ENCODE data around the gene GNAO1. TPM values are rescaled to one million over a fixed set of nuclear protein-coding genes. Genes with fewer than 3 reads are reported as not detected.

GNAO1 gene
- polyA plus RNA-seq, 3 donors: 5.9 to 6.4 (median 6.3) TPM

GRCh38 chr16:56237451-56237930 is 46.2 kb downstream of the GNAO1 start:
- peak; percentile 53 for DNase-seq

DNA sequence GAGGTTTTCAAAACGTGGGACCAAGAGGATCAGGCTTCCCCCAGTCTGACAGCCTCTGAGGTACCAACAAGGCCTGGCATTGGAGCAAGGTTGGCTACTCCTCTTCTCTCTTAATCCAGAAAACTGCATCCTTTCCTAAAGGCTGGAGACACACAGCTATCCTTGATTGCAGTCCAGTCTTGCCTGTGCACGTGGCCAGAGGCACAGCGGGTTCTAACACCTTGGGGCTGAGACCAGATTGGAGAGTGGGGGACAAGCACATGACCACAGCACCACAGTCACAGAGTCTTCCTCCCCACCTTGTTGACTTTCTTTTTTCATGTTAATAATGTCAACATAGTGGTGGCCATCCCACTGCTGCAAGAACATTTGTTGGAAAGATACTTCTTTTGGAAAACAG is 46.9 kb downstream of the GNAO1 start:
- DNase-seq: no peak

- no peak for DNase-seq
These were observed 50.3 kb downstream of the GNAO1 start for GRCh38 chr16:56241596-56241995.

GRCh38 chr16:56242740-56243139 is 51.5 kb downstream of the GNAO1 start:
- DNase-seq: no peak

- DNase-seq: no peak
These were observed 53.3 kb downstream of the GNAO1 start for GRCh38 chr16:56244612-56245011.

DNA sequence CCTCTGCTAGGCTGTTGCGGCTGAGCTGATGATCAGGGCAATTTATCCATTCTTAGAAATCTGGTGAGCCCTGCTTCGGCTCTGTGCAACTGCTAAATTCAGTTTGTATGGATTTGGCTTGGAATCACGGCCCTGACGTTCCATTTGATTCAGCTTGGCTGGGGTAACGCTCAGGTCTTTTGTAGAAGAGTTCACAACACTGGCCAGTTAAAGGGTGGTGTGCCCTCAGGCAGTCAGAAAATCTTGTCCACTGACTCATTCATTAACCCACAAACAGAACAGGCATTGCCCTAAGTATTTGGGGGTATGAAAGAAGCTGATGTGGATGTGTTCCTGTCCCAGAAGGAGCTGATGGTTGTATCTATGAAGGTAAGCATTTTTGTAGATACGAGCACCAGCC is 53.9 kb downstream of the GNAO1 start:
- DNase-seq: no peak

- peak; percentile 44 for DNase-seq
These were observed 54.9 kb downstream of the GNAO1 start for GRCh38 chr16:56246051-56246817.

GRCh38 chr16:56247018-56247417 is 55.7 kb downstream of the GNAO1 start:
- no peak for DNase-seq

DNA sequence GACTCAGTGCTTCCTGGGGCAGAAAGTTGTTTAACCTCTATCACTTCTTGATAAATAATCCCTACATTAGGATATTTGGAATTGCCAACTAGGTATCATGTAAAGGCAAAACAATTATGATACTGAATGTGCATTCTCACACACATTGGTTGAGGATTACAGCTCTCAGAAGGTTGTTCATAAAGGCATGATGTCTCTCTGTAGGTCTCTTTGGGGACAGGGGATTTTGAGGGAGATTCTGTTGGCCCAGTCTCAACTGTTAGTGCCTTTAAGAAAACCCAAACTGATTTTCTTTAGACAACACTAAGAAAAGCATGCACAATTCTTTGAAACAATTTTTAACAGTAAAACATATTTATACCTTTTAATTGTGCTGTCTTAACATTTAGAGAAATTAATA is 56.5 kb downstream of the GNAO1 start:
- DNase-seq: no peak

- DNase-seq: no peak
These were observed 61.5 kb downstream of the GNAO1 start for GRCh38 chr16:56252835-56253234.

DNA sequence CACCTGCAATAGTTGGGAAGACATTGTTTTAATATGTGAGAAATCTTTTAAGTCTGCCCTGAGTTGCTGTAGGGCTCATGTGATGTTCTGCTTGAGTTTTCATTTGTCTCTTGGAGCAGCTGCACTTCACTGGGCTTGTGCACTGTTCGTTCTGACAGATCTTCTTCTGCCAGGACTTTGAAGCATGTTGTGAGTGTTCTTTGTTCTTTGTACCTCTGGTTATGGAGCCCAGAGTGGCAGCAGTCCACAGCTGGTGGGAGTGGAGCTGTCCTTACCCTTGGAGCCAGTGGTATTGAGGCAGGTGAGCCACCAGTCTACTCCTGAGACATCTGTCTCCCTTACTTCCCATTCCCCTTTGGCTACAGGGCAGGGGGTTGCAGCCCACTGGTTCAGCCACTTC is 64.6 kb downstream of the GNAO1 start:
- no peak for DNase-seq

GRCh38 chr16:56257239-56257638 is 66.0 kb downstream of the GNAO1 start:
- peak; percentile 46 for DNase-seq

- DNase-seq: peak; percentile 71
These were observed 66.5 kb downstream of the GNAO1 start for GRCh38 chr16:56257666-56258342.

- no peak for DNase-seq
These were observed 67.5 kb downstream of the GNAO1 start for GRCh38 chr16:56258508-56259424.

DNA sequence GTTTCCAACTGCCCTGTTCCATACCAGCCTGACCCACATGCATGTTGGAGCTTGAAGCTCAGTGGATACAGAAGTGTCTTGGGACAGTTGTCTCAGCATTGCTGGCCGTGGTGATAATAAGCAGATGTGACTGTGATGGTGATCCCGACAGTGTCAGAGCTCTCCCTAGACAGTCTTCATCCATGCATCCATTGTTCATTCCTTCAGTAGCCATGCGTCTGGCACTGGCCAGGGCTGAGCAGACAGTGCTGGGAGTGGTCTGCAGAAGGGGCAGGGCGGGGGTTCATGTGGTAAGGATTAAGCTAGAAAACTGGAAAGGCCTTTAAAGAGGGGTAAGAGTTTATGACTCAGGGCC is 68.1 kb downstream of the GNAO1 start:
- no peak for DNase-seq

- DNase-seq: no peak
These were observed 69.3 kb downstream of the GNAO1 start for GRCh38 chr16:56260378-56261160.

DNA sequence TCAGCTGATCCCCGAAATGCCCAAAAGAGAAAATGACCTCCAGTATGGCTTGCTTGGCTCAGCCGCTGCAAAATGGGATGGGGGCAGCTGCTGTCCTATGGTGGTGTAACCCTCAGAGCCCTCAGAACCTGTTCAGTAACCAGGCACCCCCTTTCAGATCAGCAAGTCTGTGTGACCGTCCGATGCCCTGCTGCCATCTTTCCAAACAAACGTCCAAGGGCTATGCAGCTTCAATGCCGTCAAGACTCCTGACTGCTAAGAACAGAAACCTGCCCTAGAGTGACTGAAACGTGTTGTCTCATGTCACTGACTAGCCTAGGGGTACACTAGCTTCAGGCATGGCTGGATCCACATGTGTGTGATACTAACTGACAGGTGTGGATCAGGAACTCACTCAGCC is 70.4 kb downstream of the GNAO1 start:
- DNase-seq: no peak

DNA sequence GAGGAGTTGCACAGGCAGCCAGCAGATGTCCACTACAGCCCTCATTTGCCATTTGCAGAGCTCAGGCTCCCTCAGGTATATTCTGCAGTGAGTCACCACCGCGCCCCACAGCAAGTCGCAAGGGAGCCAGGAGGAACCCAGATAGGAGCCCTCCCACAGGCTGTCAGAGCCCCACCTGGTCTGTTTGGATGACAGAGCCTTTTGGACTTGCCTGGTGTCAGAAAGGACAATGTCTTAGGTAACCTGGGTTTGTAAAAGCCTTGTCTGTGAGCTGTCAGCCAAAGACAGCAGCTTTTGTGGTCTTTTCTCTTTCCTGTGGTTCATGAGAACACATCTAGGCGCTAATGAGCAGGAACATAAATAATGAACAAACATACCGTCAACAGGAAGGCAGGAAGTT is 70.9 kb downstream of the GNAO1 start:
- no peak for DNase-seq

DNA sequence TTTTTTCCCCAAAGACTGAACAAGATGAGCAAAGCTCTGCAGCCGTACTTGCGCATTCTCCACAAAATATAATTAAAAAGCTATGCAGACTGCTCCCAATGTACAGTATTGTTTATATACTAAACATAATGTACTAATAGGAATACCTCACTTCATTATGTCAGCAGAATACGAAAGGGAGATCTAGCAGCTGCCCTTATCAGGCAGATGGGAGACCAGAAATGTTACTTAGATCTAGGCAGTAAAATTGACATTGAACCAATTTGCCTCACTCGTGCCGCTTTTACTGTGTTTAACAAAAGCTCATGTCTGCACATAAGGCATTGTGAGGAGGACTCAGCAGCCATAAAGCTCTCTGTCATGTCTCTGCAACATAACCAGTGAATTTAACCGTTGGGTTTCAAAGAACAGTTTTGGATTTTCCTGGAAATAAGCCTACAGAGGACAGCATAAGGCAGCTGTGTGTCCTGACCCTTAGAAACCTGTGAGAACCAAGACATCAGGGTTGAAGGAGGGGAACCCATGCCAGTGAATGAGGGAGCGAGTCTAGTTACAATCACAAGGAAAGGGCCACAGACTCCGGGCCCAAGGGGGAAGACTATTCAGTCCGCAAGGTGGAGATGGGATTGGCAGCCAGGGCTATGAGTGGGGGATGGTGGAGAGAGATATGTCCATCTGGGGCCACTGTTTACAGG is 71.4 kb downstream of the GNAO1 start:
- no peak for DNase-seq

DNA sequence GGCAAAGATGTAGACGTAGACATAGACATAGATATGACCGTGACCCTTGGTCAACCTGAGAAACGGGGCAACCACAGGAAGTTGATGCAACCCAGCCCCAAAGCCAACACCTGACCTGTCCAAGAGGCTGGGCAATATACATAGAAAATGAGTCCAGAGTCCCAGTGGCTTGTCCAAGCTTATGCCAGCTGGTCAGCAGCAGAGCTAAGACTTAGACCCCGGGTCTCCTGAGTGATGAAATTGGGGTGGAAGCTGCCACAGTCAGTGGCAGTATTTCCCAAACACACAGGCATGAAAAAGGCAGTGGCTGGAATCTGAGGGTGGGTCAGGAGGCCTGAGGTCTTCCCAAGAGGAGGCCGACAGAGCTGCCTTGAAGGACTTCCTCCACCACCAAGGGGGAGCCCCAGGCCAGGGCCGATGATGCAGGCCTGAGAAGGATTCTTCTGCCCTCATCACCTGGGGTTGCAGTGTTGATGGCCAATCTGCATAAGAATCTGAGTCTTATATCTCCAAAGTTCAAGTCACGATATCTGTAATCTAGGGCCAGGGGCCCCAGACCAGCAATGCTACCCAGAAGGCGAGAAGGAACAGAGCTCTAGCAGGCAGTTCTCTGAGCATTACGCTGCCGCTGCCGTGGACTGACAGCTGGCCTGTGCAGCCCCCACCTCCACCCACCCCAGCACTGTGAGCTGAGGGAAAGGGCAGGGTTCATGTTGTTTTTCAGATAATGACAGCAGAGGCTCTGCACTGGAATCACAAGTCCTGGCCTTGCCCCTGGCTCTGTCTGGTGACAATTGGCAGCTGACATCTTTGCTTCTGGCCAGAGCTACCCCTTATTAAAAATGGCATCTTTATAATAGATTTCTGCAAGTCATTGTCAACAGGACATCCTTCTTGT is 72.7 kb downstream of the GNAO1 start:
- DNase-seq: peak; percentile 40
